IMR-90 (cell line): Measurements from ENCODE around the gene RELN. TPM values are rescaled to one million over a fixed set of nuclear protein-coding genes. Genes with fewer than 3 reads are reported as not detected.

ENCODE experiments used
- ATAC-seq: fragments of 200-7000 bp; cut with Tn5 transposase; 2 replicates; pipeline ENCODE4 v1.9.1; 2020; ENCODE audit warnings: low read depth, mild to moderate bottlenecking, moderate library complexity
- BruUV-seq: library from RNA; stranded (reverse); fragments of 400-500 nt; replicated peaks from 2 replicates; lab custom pipeline; 2021; lab: Mats Ljungman, UMichigan
- CTCF ChIA-PET: fragments of 300-600 bp; formaldehyde crosslinking; extraction: SDS; loops from one replicate; lab custom pipeline; 2021; ENCODE audit warnings: antibody characterized with exemption; lab: Yijun Ruan, JAX
- POLR2A ChIA-PET: fragments of 300-600 bp; sonication (Branson Sonifier 250); formaldehyde crosslinking; loops from one replicate; lab custom pipeline; 2022; ENCODE audit warnings: antibody characterized with exemption; ENCODE audit not compliant: unreplicated experiment; lab: Charles Lee
- DNase-seq: peaks from one replicate; pipeline ENCODE4 v3.0.0; 2013
- H2AFZ ChIP-seq: replicated peaks from 2 replicates; pipeline ENCODE3; 2013; ENCODE audit warnings: low read length, mild to moderate bottlenecking; ENCODE audit not compliant: poor library complexity
- H2AK5ac ChIP-seq: 2 replicates; pipeline ENCODE4 v1.6.1; 2013; ENCODE audit warnings: low read depth, low read length, inconsistent platforms
- H2AK9ac ChIP-seq: replicated peaks from 2 replicates; pipeline ENCODE3; 2013; ENCODE audit warnings: mild to moderate bottlenecking, low read depth, low read length, moderate library complexity; ENCODE audit not compliant: poor library complexity
- H2BK120ac ChIP-seq: 2 replicates; pipeline ENCODE4 v1.6.1; 2013; ENCODE audit warnings: low read depth, low read length, inconsistent platforms
- H2BK15ac ChIP-seq: 3 replicates; pipeline ENCODE4 v1.6.1; 2013; ENCODE audit warnings: low read depth, low read length, inconsistent platforms
- H2BK20ac ChIP-seq: 2 replicates; pipeline ENCODE4 v1.6.1; 2013; ENCODE audit warnings: low read depth, mild to moderate bottlenecking, inconsistent platforms, low read length, moderate library complexity
- H2BK5ac ChIP-seq: 2 replicates; pipeline ENCODE4 v1.6.1; 2013; ENCODE audit warnings: mild to moderate bottlenecking, low read depth, low read length, inconsistent platforms; ENCODE audit not compliant: poor library complexity, severe bottlenecking
- H3K14ac ChIP-seq: replicated peaks from 2 replicates; pipeline ENCODE4 v1.6.1; 2013; ENCODE audit warnings: low read depth, low read length, inconsistent platforms
- H3K18ac ChIP-seq: 2 replicates; pipeline ENCODE4 v1.6.1; 2013; ENCODE audit warnings: low read depth, low read length, control low read depth
- H3K23ac ChIP-seq: 2 replicates; pipeline ENCODE4 v1.6.1; 2013; ENCODE audit warnings: low read depth, low read length, inconsistent platforms
- H3K27ac ChIP-seq: 2 replicates; pipeline ENCODE4 v1.5.1; 2013; ENCODE audit warnings: mild to moderate bottlenecking, control low read depth, low read length; ENCODE audit not compliant: insufficient read depth
- H3K27me3 ChIP-seq: 2 replicates; pipeline ENCODE4 v1.6.1; 2013; ENCODE audit warnings: low read length; ENCODE audit not compliant: control insufficient read depth, insufficient read depth
- H3K36me3 ChIP-seq: 2 replicates; pipeline ENCODE4 v1.6.1; 2013; ENCODE audit warnings: low read length, mixed read lengths; ENCODE audit not compliant: control insufficient read depth, insufficient read depth
- H3K4ac ChIP-seq: 2 replicates; pipeline ENCODE4 v1.6.1; 2013; ENCODE audit warnings: low read depth, low read length, inconsistent platforms
- H3K4me1 ChIP-seq: 2 replicates; pipeline ENCODE4 v1.6.1; 2013; ENCODE audit warnings: low read length, mixed read lengths; ENCODE audit not compliant: control insufficient read depth, insufficient read depth
- H3K4me2 ChIP-seq: 2 replicates; pipeline ENCODE4 v1.6.1; 2013; ENCODE audit warnings: low read depth, mild to moderate bottlenecking, control low read depth, low read length, moderate library complexity
- H3K4me3 ChIP-seq: 2 replicates; pipeline ENCODE4 v1.5.1; 2013; ENCODE audit warnings: low read depth, mild to moderate bottlenecking, control low read depth, low read length, moderate library complexity; ENCODE audit not compliant: insufficient read depth
- H3K56ac ChIP-seq: 2 replicates; pipeline ENCODE4 v1.6.1; 2013; ENCODE audit warnings: low read length, inconsistent platforms; ENCODE audit not compliant: insufficient read depth; ENCODE audit errors: extremely low read depth
- H3K79me1 ChIP-seq, 2 experiments: 2 replicates each; pipeline ENCODE4 v1.6.1; 2013; ENCODE audit warnings: low read length in 2 of 2, inconsistent platforms in 1 of 2, low read depth in 1 of 2
- H3K9ac ChIP-seq: 2 replicates; pipeline ENCODE4 v1.6.1; 2013; ENCODE audit warnings: low read depth, low read length, control low read depth
- H3K9me1 ChIP-seq: 2 replicates; pipeline ENCODE4 v1.6.1; 2013; ENCODE audit warnings: low read length, inconsistent platforms; ENCODE audit not compliant: insufficient read depth
- H3K9me3 ChIP-seq: 2 replicates; pipeline ENCODE4 v1.6.1; 2013; ENCODE audit warnings: low read length; ENCODE audit not compliant: control insufficient read depth, insufficient read depth
- H4K20me1 ChIP-seq: 2 replicates; pipeline ENCODE4 v1.6.1; 2013; ENCODE audit warnings: low read length, inconsistent platforms; ENCODE audit not compliant: insufficient read depth
- H4K5ac ChIP-seq: 2 replicates; pipeline ENCODE4 v1.6.1; 2013; ENCODE audit warnings: mild to moderate bottlenecking, low read depth, low read length, control low read depth
- H4K8ac ChIP-seq, 2 experiments: 2 replicates each; pipeline ENCODE4 v1.6.1; 2013; ENCODE audit warnings: low read depth in 2 of 2, low read length in 2 of 2, control low read depth in 1 of 2, inconsistent platforms in 1 of 2
- H4K91ac ChIP-seq: 2 replicates; pipeline ENCODE4 v1.6.1; 2013; ENCODE audit warnings: low read depth, low read length, inconsistent platforms; ENCODE audit not compliant: insufficient read depth
- CEBPB ChIP-seq: IDR thresholded peaks from 2 replicates; pipeline ENCODE4 v1.6.1; 2012; ENCODE audit warnings: low read depth, low read length, improper control_type of control experiment
- CHD1 ChIP-seq: IDR thresholded peaks from 2 replicates; pipeline ENCODE4 v1.6.1; 2012; ENCODE audit warnings: low read depth, low read length, improper control_type of control experiment
- FOS ChIP-seq: fragments of 150-350 bp; IDR thresholded peaks from 2 replicates; pipeline ENCODE4 v1.6.1; 2016; ENCODE audit warnings: low read depth, low read length
- MAFK ChIP-seq: IDR thresholded peaks from 2 replicates; pipeline ENCODE4 v1.6.1; 2012; ENCODE audit warnings: low read depth, low read length, improper control_type of control experiment
- MAZ ChIP-seq: IDR thresholded peaks from 2 replicates; pipeline ENCODE4 v1.6.1; 2012; ENCODE audit warnings: low read depth, mild to moderate bottlenecking, low read length, improper control_type of control experiment, moderate library complexity, borderline replicate concordance
- MXI1 ChIP-seq: IDR thresholded peaks from 2 replicates; pipeline ENCODE4 v1.6.1; 2012; ENCODE audit warnings: low read depth, mild to moderate bottlenecking, low read length, moderate library complexity, borderline replicate concordance
- POLR2A ChIP-seq: IDR thresholded peaks from 2 replicates; pipeline ENCODE4 v1.6.1; 2012; ENCODE audit warnings: mild to moderate bottlenecking, low read depth, low read length
- RAD21 ChIP-seq: IDR thresholded peaks from 2 replicates; pipeline ENCODE4 v1.6.1; 2012; ENCODE audit warnings: low read length, improper control_type of control experiment
- RCOR1 ChIP-seq: IDR thresholded peaks from 2 replicates; pipeline ENCODE4 v1.6.1; 2012; ENCODE audit warnings: mild to moderate bottlenecking, low read length, improper control_type of control experiment; ENCODE audit not compliant: insufficient replicate concordance
- RFX5 ChIP-seq: IDR thresholded peaks from 2 replicates; pipeline ENCODE4 v1.8.0; 2012; ENCODE audit warnings: low read depth, mild to moderate bottlenecking, low read length, moderate library complexity
- SMC3 ChIP-seq: fragments of 150-350 bp; IDR thresholded peaks from 2 replicates; pipeline ENCODE4 v1.6.1; 2016; ENCODE audit warnings: low read depth, mild to moderate bottlenecking, antibody characterized with exemption, low read length, moderate library complexity
- WGBS, 2 experiments: methylation state at CpG; one replicate each; pipeline versions ENCODE4 v1.1.5 to v1.1.7; 2013; ENCODE audit warnings: missing lambda C conversion rate in 2 of 2; ENCODE audit not compliant: insufficient read length in 1 of 2; ENCODE audit errors: extremely low coverage in 2 of 2; 5-methylcytosine and 5-hydroxymethylcytosine counted together
- dilution Hi-C: fragments of 300-500 bp; cut with HindIII; formaldehyde crosslinking; loops from one replicate; pipeline ENCODE4 v1.14.3; 2018; ENCODE audit warnings: low sequenced_read_pairs; ENCODE audit not compliant: unreplicated experiment
- in situ Hi-C: fragments of 300-500 bp; cut with MboI; formaldehyde crosslinking; loops from 3 replicates; pipeline ENCODE4 v1.14.3; 2019; ENCODE audit warnings: low sequenced_read_pairs, inconsistent platforms, mixed read lengths
- intact Hi-C: fragments of 100-400 bp; cut with micrococcal nuclease; formaldehyde crosslinking; loops from 2 replicates; pipeline ENCODE4 v1.10.0; 2022
- polyA plus RNA-seq, 3 experiments: library from polyadenylated mRNA; depleted of rRNA; stranded (reverse); fragments of >200 nt; gene quantifications; 2 replicates each; pipeline ENCODE4 v1.2.3, GENCODE V29; 2012; ENCODE audit warnings: low replicate concordance in 1 of 3
- total RNA-seq: library from RNA; depleted of rRNA; stranded (reverse); fragments of >200 nt; gene quantifications from 2 replicates; pipeline ENCODE4 v1.2.3, GENCODE V29; 2012
- TF ChIP-seq, protein P1 (sequence below): conservative IDR thresholded peaks from 2 replicates; pipeline ENCODE4 v1.5.1; 2012; ENCODE audit warnings: mild to moderate bottlenecking, low read depth, low read length, improper control_type of control experiment
- TF ChIP-seq, protein P2 (sequence below): fragments of 150-350 bp; IDR thresholded peaks from 2 replicates; pipeline ENCODE4 v1.6.1; 2017; ENCODE audit warnings: mild to moderate bottlenecking, antibody characterized with exemption, low read length, low read depth

RELN gene
- total and polyA plus RNA-seq, 2 of the 4 experiments (the other 2 are of a cell fraction): 14.7 to 23.7 TPM

DNA sequence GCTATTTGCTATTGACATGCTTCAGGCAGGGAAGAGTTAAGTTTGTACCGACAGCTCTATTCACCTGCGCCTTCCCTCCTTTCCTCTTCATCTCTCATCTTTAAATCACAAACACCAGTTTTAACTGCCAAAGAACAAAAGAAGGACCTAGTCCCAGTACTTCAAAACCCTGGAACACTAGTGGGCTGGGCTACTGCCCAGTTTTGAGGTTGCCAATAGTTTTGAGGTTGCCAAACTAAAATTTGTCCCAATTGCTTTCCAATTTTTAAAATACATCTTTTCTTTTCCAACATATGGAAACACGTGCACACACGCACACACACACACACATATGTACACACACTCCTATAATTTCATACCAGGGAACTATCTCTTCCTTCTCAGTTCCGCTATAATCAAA lies 412.8 kb downstream of the RELN start:
- H3K4me2 ChIP-seq: no peak overlapping the region
- H4K20me1 ChIP-seq: no peaks in the 10 kb centered on the region
- dilution Hi-C loops (no loop called here), intact Hi-C loops (loop anchor here (10.0 kb wide), 2 partner anchors 308 to 1268 kb away; no protein-coding TSS in a partner anchor), in situ Hi-C loops (no loop called here)
- H2BK20ac ChIP-seq: no peak overlapping the region
- CTCF ChIA-PET: no interaction called here
- no peak overlapping the region for H3K4me3 ChIP-seq
- no peaks in the 10 kb centered on the region for H3K9me3 ChIP-seq
- peaks cover 2% of the 10 kb centered on the region; the same call in 1 of the 2 replicates for H3K4me1 ChIP-seq
- no peak overlapping the region for H3K18ac ChIP-seq
- H3K79me1 ChIP-seq: no peaks in the 10 kb centered on the region
- no peaks in the 10 kb centered on the region for H3K27me3 ChIP-seq
- DNase-seq: no peak
- H2AK5ac ChIP-seq: no peak overlapping the region
- no TSS peak for BruUV-seq
- TF ChIP-seq, protein P1, sequence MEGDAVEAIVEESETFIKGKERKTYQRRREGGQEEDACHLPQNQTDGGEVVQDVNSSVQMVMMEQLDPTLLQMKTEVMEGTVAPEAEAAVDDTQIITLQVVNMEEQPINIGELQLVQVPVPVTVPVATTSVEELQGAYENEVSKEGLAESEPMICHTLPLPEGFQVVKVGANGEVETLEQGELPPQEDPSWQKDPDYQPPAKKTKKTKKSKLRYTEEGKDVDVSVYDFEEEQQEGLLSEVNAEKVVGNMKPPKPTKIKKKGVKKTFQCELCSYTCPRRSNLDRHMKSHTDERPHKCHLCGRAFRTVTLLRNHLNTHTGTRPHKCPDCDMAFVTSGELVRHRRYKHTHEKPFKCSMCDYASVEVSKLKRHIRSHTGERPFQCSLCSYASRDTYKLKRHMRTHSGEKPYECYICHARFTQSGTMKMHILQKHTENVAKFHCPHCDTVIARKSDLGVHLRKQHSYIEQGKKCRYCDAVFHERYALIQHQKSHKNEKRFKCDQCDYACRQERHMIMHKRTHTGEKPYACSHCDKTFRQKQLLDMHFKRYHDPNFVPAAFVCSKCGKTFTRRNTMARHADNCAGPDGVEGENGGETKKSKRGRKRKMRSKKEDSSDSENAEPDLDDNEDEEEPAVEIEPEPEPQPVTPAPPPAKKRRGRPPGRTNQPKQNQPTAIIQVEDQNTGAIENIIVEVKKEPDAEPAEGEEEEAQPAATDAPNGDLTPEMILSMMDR: no peak
- TF ChIP-seq, protein P2, sequence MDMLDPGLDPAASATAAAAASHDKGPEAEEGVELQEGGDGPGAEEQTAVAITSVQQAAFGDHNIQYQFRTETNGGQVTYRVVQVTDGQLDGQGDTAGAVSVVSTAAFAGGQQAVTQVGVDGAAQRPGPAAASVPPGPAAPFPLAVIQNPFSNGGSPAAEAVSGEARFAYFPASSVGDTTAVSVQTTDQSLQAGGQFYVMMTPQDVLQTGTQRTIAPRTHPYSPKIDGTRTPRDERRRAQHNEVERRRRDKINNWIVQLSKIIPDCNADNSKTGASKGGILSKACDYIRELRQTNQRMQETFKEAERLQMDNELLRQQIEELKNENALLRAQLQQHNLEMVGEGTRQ: no peak
- TF ChIP-seq CEBPB (no peak), MAFK (no peak), MXI1 (no peak), SMC3 (no peak), RAD21 (no peak), RCOR1 (no peak), POLR2A (no peak), FOS (no peak), MAZ (no peak), RFX5 (no peak), CHD1 (no peak)
- H3K9ac ChIP-seq: no peak overlapping the region
- ATAC-seq: no peak
- no peak overlapping the region for H2BK15ac ChIP-seq
- H3K23ac ChIP-seq: no peak overlapping the region
- no peak overlapping the region for H3K56ac ChIP-seq
- H3K4ac ChIP-seq: no peak overlapping the region
- no peaks in the 10 kb centered on the region; the same call in 1 of the 2 replicates for H3K9me1 ChIP-seq
- H2BK120ac ChIP-seq: no peak overlapping the region
- no peak overlapping the region for H2AFZ ChIP-seq
- no peak overlapping the region for H4K8ac ChIP-seq
- H2BK5ac ChIP-seq: no peak overlapping the region
- no peak overlapping the region for H4K91ac ChIP-seq
- H3K14ac ChIP-seq: no peak overlapping the region
- 100% methylated on average over 1 of the region's 5 CpGs; no CpG with 5 or more reads in 1 of the 2 experiments for WGBS, 2 experiments
- no peak overlapping the region for H4K5ac ChIP-seq
- H3K27ac ChIP-seq: no peak overlapping the region
- H2AK9ac ChIP-seq: no peak overlapping the region
- no peaks in the 10 kb centered on the region for H3K36me3 ChIP-seq
- POLR2A ChIA-PET: no interaction called here
